22Rv1 (cell line): ENCODE data around the gene KAZN.

ENCODE experiments used
- ZFX ChIP-seq: fragments of 450-650 bp; IDR thresholded peaks from 2 replicates; pipeline ENCODE4 v1.6.1; 2017; ENCODE audit warnings: antibody characterized with exemption, borderline replicate concordance
- TF ChIP-seq, protein P1 (sequence below): fragments of 450-650 bp; IDR thresholded peaks from 2 replicates; pipeline ENCODE4 v1.5.1; 2017; ENCODE audit warnings: mild to moderate bottlenecking

DNA sequence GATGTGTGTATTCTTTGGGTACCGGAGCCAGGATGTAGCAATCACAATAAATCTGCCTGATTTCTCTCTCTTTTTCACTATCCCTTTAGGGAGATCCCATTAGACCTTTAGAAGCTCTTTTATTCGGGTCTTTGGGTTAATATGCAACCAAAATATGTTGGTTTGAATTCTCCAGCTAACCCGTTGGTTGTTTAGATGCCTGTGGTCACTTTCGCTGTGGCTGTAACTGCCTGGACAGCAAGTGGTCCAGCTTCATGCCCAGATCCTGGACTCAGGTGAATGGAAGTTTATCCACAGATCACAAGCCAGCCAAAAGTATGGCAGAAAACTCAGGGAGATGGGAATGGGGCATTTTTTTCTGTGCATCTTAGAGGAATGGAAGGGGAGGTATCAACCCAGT lies 12.3 kb downstream of the KAZN start:
- TF ChIP-seq, protein P1, sequence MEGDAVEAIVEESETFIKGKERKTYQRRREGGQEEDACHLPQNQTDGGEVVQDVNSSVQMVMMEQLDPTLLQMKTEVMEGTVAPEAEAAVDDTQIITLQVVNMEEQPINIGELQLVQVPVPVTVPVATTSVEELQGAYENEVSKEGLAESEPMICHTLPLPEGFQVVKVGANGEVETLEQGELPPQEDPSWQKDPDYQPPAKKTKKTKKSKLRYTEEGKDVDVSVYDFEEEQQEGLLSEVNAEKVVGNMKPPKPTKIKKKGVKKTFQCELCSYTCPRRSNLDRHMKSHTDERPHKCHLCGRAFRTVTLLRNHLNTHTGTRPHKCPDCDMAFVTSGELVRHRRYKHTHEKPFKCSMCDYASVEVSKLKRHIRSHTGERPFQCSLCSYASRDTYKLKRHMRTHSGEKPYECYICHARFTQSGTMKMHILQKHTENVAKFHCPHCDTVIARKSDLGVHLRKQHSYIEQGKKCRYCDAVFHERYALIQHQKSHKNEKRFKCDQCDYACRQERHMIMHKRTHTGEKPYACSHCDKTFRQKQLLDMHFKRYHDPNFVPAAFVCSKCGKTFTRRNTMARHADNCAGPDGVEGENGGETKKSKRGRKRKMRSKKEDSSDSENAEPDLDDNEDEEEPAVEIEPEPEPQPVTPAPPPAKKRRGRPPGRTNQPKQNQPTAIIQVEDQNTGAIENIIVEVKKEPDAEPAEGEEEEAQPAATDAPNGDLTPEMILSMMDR, result no peak
- no peak for TF ChIP-seq ZFX
